Fibroblast of peridontal ligament (primary cell): Measurements from ENCODE around the gene SLC7A4.

ENCODE experiments used
- DNase-seq: peaks from one replicate; pipeline ENCODE4 v3.0.0-alpha.2; 2010; ENCODE audit errors: extremely low read depth

SLC7A4 gene

GRCh38 chr22:20983081-20983771, 49.1 kb downstream of the SLC7A4 start:
- peak; percentile 18 for DNase-seq

DNA sequence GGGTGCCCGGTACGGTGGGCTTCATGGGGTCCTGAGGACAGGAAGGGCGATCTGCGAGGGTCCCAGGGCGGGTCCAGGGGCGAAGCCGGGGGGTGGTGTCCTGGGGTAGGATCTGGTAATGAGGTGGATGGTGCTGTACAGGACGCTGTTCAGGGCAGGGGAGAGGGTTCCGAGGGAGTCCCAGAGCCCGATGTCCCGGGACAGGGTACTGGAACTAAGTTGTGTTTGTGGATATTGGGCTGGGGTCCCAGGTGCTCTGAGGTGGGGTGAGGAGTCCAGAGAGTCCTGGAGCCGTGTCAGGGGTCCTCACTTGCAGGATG, 49.8 kb downstream of the SLC7A4 start:
- no peak for DNase-seq

DNA sequence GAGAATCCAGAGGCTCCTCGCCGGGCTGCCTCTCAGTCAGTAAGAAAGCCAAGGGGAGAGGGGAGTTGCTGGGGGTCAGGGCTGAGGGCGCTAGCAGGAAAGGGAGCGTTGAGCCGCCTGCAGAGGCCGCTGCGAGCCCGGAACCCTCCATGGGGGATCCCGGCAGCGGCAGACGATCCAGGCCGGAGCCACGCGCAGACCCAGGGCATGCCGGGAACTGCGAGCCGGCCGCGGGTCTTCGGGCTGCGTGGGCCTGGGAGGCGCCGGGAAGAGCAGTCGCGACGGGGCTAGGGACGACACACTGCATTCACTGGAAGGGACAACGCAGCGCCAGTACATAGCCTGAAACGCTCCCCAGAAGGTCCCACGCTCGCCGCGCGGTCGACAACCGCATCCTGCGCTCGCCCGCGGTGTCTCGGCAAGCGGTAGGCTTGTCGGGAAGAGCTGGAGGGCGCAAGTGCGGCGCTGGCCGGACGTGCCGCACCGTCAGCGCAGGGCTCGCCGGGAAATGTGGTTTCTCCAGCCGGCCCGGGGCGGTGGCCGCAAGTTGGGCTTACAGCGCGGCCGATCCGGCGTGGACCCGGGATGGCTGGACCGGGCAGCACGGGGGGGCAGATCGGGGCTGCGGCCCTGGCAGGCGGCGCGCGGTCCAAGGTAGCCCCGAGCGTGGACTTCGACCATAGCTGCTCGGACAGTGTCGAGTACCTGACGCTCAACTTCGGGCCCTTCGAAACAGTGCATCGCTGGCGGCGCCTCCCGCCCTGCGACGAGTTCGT, 50.4 kb downstream of the SLC7A4 start, which contains the start of gene LZTR1:
LZTR1 (plus strand) TSS at position 511 of the 776 bp plus-strand sequence; CDS start at position 586, 75 bp downstream.
- peak; percentile 75 for DNase-seq

GRCh38 chr22:20980938-20981722, 51.2 kb downstream of the SLC7A4 start:
- DNase-seq, result no peak

GRCh38 chr22:20980523-20980922, 51.8 kb downstream of the SLC7A4 start:
- DNase-seq, result no peak

- DNase-seq, result no peak
These were observed 52.4 kb downstream of the SLC7A4 start for GRCh38 chr22:20979940-20980453.

DNA sequence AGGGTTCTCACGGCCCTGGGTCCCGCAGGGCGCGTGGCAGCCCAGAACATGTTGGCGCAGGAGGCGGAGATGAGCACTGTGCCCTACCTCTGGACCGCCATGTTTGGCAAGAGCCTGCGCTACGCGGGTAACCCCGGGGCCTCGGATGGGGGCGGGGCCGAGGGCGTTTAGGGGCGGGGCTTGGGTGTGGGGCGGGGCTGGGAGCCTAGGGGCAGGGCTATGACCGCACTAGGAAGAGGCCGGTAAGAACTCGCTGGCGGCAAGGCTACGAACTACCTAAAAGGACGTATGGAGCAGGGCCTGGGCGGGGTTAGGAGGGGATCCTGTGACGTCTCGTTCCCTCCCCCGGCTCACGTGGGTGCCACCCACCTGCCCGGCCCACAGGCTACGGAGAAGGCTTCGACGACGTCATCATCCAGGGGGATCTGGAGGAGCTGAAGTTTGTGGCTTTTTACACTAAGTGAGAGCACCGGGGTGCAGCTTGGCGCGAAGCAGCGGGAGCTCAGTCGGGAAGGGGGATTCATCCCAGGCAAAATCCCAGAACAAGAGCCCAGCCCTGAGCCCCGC, 53.0 kb downstream of the SLC7A4 start:
- peak; percentile 43 for DNase-seq
